HFF-Myc (cell line): ENCODE measurements around the gene CELF1.
"Not testable (repeated sequence)": the region's sequence is repeated elsewhere in the genome, so short reads cannot be mapped to it uniquely, and the experiment has no call there.

ENCODE experiments used
- DNase-seq: peaks from one replicate; pipeline ENCODE4 v3.0.0-alpha.2; 2011; ENCODE audit warnings: low read depth; ENCODE audit errors: extremely low read depth
- H3K4me3 ChIP-seq: replicated peaks from 2 replicates; pipeline ENCODE4 v1.5.1; 2011; ENCODE audit warnings: low read depth, mild to moderate bottlenecking, control low read depth, low read length
- TF ChIP-seq, protein P1 (sequence below): IDR thresholded peaks from 2 replicates; pipeline ENCODE4 v1.5.1; 2012; ENCODE audit warnings: mild to moderate bottlenecking, low read depth, low read length, control low read depth; ENCODE audit errors: missing control alignments

CELF1 gene

DNA sequence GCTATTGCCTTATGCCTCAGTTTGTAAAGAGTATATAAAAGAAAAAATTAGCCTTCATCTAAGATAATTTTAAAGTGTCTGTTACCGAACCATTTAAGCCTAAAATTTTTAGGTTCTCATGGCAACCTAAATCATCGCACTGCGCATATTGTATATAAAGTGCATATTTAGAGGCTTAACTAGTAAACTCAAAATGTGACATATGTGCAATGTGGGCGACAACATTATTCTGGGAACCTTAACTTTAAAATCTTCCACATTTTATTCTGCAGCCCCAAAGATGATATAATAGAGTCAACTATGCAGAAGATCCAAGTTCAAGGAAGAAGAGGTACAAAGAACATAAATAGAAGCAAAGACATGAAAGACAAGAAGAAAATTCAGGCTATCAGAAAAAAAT, 23.0 kb downstream of the CELF1 start:
- no peak for DNase-seq

DNA sequence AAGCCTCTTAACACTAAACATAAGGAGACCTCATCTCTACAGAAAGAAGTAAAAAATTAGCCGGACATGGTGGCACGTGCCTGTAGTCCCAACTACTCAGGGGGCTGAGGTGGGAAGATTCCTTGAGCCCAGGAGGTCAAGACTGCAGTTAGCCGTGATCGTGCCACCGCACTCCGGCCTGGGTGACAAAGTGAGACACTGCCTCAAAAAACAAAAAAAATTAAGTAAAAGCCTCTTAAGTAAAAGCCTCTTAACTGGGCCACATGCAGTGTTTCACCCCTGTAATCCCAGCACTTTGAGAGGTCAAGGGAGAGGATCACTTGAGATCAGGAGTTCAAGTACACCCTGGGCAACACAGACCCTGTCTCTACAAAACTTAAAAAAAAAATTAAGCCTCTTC, 25.7 kb downstream of the CELF1 start:
- TF ChIP-seq, protein P1, sequence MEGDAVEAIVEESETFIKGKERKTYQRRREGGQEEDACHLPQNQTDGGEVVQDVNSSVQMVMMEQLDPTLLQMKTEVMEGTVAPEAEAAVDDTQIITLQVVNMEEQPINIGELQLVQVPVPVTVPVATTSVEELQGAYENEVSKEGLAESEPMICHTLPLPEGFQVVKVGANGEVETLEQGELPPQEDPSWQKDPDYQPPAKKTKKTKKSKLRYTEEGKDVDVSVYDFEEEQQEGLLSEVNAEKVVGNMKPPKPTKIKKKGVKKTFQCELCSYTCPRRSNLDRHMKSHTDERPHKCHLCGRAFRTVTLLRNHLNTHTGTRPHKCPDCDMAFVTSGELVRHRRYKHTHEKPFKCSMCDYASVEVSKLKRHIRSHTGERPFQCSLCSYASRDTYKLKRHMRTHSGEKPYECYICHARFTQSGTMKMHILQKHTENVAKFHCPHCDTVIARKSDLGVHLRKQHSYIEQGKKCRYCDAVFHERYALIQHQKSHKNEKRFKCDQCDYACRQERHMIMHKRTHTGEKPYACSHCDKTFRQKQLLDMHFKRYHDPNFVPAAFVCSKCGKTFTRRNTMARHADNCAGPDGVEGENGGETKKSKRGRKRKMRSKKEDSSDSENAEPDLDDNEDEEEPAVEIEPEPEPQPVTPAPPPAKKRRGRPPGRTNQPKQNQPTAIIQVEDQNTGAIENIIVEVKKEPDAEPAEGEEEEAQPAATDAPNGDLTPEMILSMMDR = no peak
- no peak overlapping the region for H3K4me3 ChIP-seq
- no peak for DNase-seq

More for the DNA sequence above, 23.0 kb downstream of the CELF1 start:
- TF ChIP-seq, protein P1 = no peak
- no peak overlapping the region for H3K4me3 ChIP-seq

DNA sequence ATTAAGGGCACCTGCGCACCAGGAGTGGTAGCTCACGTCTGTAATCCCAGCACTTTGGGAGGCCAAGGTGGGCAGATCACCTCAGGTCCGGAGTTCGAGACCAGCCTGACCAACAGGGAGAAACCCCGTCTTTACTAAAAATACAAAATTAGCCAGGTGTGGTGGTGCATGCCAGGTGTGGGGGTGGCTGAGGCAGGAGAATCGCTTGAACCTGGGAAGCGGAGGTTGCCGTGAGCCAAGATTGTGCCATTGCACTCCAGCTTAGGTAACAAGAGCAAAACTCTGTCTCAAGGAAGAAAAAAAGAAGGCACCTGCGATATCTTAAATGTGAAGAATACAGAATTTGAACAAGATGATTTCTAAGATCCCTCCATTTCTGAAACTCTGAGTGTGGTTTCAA, 26.9 kb downstream of the CELF1 start:
- not testable (repeated sequence) for DNase-seq, H3K4me3 ChIP-seq

DNA sequence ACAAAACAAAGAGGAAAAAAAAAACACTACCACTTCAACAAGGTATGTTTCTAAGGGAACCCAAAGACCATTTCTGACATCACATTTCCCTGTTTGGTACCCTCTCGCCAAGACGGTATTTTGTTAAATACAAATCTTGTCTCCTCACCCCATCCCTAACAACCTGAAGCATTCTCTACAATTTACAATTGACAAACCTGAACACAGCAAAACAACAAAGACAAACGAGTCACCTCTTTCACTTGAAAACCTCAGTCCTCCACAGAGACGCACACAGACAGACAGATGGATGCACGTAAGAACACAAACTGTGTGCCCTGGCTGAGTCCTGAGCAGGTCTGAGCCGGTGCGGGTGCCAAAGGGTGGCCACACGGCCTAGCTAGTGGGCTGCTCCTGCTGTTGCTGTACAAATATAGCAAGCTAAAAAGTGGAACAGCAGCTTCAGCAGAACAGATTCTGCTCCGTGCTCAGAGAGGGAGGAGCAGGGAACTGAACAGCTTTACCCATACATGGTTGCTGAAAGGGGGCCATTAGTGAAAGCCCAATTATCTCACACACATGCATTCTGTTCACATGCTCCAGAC, 28.5 kb downstream of the CELF1 start:
- no peak overlapping the region for H3K4me3 ChIP-seq
- DNase-seq = no peak
- TF ChIP-seq, protein P1 = no peak

DNA sequence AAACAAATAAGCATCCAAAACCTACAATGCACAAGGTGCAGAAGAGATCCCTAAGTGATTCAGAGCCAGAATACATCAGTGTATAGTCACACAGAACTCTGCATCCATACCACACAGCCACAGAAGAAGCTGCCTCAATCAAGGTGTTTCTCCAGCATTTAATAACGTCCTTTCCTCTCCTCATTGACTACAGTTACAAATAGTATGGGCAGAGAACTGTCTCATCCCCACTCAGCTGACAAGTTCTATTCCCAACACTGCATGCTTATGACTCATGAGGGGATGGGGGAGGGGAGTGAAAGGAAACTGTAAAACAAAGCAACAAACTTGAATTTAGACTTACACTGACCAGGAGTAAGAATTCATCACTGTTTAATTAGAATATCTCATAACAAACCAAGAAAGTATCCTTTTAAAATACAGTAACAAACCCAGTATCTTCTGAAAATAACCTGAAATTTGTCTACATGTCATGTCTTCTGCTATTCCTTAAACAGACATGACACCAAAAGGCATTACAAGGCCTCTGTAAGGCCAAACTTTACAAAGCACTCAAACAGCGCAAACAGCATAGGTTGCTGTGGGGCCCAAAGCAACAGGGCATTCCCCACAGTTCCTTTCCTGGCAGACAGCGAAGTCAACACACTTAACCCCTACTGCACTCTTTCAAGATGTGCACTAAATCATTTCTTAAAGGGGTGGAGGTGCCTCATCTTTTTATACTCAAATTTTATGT, 29.3 kb downstream of the CELF1 start:
- TF ChIP-seq, protein P1 = no peak
- no peak overlapping the region for H3K4me3 ChIP-seq
- peak; percentile 55 for DNase-seq

DNA sequence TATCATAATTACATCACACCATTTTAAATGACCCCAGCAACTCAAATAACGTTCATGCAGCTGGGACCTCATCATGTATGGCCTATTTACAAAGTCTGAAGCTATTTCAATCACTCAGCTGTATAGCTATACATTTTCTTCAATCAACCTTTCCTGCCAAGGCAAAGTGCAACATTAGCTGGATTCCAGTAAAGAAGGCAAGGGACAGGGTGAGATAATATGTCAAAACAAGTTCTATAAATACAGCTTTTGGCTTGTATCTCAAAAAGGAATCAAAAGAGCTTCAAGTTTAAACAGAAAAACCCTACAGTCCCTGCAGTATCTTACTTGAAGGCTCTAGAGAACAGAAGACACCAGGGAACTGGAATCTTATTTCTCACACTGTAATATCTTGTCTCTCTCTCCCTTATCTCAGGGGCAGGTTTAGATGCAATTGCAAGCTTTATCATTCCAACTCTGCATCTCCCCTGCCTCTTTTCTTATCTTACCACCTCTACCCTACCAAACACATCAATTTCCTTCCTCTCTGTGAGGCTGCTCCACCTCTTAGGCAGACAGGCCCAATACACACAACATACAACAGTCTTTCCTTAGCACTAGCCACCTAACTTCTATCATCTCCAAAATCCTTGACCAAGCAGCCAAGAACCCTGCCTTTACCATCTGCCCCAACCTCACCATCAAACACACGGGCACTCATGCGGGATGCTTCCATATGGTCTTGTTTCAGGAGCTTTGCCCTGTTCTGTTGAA, 34.5 kb downstream of the CELF1 start:
- TF ChIP-seq, protein P1 = no peak
- no peak for DNase-seq
- H3K4me3 ChIP-seq = no peak overlapping the region
